LNCaP clone FGC (cell line): ENCODE measurements around the gene CCDC93.
A peak's percentile ranks its signal among the peaks of the same experiment; 100 is the strongest.
"Not testable (repeated sequence)": the region's sequence is repeated elsewhere in the genome, so short reads cannot be mapped to it uniquely, and the experiment has no call there.

ENCODE experiments used
- DNase-seq: peaks from one replicate; pipeline ENCODE4 v3.0.0-alpha.2; 2011; ENCODE audit warnings: low read depth
- H3K4me3 ChIP-seq: 2 replicates; pipeline ENCODE4 v1.5.1; 2011; ENCODE audit warnings: mild to moderate bottlenecking, low read depth, low read length, control low read depth
- TF ChIP-seq, protein P1 (sequence below): IDR thresholded peaks from 2 replicates; pipeline ENCODE4 v1.5.1; 2012; ENCODE audit warnings: mild to moderate bottlenecking; ENCODE audit not compliant: control insufficient read depth, insufficient read depth; ENCODE audit errors: extremely low read depth

Gene CCDC93

DNA sequence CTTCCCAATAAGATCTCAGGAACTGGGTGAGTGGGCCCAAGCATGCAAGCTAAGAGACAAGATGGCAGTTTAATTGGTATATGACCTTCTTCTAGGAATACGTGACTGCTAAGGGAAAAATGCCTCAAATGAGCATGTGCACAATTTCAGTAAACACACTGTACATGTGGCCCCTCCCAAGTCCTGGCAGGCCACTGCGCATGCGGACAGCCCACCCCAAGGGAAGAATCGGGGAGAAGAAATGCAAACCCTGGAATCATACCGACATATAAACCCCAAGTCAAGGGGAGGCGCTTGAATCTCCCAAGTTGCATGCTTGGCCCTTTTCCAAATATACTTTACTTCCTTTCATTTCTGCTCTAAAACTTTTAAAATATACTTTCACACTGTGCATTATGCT, 15.2 kb upstream of the CCDC93 start:
- H3K4me3 ChIP-seq = no peak overlapping the region
- DNase-seq = no peak
- TF ChIP-seq, protein P1, sequence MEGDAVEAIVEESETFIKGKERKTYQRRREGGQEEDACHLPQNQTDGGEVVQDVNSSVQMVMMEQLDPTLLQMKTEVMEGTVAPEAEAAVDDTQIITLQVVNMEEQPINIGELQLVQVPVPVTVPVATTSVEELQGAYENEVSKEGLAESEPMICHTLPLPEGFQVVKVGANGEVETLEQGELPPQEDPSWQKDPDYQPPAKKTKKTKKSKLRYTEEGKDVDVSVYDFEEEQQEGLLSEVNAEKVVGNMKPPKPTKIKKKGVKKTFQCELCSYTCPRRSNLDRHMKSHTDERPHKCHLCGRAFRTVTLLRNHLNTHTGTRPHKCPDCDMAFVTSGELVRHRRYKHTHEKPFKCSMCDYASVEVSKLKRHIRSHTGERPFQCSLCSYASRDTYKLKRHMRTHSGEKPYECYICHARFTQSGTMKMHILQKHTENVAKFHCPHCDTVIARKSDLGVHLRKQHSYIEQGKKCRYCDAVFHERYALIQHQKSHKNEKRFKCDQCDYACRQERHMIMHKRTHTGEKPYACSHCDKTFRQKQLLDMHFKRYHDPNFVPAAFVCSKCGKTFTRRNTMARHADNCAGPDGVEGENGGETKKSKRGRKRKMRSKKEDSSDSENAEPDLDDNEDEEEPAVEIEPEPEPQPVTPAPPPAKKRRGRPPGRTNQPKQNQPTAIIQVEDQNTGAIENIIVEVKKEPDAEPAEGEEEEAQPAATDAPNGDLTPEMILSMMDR = no peak

DNA sequence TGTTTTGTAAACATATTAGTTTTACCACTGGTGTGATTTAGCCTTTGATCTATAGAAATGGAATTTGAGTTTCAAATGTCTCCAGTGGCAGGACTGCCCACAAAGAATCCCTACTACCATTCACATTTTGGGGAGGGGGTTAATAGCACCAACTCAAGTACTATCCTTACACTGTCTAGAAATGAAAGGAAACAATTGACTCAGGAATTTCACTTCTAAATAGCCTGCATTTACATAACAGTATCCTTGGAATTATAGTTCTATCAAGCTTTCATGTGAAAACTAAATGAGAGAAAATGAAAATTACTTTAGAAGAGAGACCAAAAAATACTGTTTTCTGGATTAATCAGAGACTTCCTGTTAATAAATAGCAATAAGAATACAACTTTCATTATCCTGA, 7.5 kb upstream of the CCDC93 start:
- TF ChIP-seq, protein P1 = no peak

DNA sequence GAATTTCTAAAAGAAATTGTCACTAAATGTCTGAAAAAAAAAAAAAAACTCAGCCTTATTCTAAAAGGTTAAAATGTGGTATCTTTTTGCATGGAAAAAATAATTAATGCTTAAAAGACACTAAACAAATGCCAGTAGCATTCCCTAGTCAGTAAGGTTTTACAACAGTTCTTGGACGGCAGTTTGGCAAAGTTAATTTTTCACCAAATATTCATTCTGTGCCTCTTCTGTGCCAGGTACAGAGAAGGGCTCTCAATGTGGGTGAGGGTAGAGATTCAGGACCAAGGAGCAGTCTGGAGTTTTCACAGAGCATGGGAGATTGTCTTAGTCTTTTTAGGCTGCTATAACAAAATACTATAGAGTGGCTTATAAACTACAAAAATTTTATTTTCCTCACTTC, 6.0 kb upstream of the CCDC93 start:
- H3K4me3 ChIP-seq = no peak overlapping the region
- TF ChIP-seq, protein P1 = no peak
- DNase-seq = no peak

More for the DNA sequence above, 7.5 kb upstream of the CCDC93 start:
- no peak overlapping the region for H3K4me3 ChIP-seq
- DNase-seq = no peak

DNA sequence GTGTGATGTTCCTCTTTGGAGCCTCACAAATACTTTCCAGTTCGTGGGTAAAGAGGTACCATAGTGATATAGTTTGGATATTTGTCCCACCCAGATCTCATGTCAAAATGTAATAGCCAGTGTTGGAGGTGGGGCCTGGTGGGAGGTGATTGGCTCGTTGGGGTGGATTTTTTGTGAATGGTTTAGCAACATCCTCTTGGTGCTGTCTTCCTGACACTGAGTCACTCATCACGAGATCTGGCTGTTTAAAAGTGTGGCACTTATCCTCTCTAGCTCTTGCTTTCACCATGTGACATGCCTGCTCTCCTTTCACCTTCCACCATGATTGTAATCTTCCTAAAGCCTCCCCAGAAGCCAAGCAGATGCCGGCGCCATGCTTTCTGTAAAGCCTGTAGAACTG, 3.0 kb upstream of the CCDC93 start:
- H3K4me3 ChIP-seq = no peak overlapping the region
- TF ChIP-seq, protein P1 = no peak
- DNase-seq = no peak

DNA sequence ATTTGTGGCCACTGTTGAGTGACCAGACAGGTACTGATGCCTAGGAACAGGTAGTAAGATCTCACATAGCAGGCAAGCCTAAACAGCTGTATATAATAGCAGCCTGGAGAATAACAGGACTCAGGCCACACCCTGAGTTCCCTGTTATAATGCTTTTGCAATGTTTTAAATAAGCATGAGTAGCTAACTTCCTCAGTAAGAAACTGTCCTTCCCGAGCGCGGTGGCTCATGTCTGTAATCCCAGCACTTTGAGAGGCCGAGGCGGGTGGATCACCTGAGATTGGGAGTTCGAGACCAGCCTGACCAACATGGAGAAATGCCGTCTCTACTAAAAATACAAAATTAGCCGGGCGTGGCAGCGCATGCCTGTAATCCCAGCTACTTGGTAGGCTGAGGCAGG, 1.9 kb upstream of the CCDC93 start:
- DNase-seq, H3K4me3 ChIP-seq: not testable (repeated sequence)

DNA sequence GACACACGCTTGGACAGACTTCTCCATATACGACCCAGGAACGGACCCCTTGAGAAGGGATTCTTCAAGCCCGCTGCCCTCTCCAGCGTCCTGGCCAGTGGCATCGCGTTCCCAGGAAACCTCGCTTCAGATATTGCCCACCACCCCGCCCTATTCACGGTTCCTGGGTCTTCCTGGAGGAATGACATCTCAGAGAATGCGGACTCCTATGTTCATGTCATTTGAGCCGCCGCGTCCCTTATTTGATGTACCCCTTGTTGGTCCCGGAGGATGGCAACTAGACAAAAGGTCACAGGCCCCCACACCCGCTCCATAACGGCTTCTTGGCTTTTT, 588 bp upstream of the CCDC93 start:
- peak overlapping the region; percentile 93 for H3K4me3 ChIP-seq
- DNase-seq = no peak
- TF ChIP-seq, protein P1 = no peak

DNA sequence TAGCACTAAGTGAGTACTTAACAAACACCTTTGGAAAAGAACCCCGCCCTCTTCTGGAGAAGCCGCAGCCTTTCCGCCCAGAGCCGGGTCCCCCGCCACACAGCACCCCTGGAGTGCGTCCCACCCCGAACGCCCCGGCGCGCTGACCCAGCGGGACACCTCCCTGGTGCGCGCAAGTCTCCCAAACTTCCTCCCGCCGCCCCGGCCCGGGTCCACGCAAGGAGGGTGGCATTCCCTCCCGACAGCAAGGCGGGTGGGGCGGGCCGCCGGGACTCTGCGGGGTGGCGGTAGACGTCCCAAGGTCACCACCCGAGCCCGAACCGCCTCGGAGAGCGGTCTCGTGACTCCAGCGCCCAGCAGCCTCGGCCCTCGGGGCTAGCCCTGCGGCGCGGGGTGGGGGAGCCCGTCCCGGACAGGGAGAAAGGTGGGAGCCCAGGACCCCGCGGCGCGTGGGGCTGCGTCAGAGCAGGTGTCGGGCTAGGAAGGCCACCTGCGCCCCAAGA, 598 bp downstream of the CCDC93 start:
- DNase-seq = no peak
- TF ChIP-seq, protein P1 = no peak
- peak overlapping the region; percentile 93 for H3K4me3 ChIP-seq
